Measurements from ENCODE around the gene RASGRP4. TPM values are rescaled to one million over a fixed set of nuclear protein-coding genes. Genes with fewer than 3 reads are reported as not detected.
A peak's percentile ranks its signal among the peaks of the same experiment; 100 is the strongest.

Gene RASGRP4
- total RNA-seq, 1 donor from 2014 or later: not detected

DNA sequence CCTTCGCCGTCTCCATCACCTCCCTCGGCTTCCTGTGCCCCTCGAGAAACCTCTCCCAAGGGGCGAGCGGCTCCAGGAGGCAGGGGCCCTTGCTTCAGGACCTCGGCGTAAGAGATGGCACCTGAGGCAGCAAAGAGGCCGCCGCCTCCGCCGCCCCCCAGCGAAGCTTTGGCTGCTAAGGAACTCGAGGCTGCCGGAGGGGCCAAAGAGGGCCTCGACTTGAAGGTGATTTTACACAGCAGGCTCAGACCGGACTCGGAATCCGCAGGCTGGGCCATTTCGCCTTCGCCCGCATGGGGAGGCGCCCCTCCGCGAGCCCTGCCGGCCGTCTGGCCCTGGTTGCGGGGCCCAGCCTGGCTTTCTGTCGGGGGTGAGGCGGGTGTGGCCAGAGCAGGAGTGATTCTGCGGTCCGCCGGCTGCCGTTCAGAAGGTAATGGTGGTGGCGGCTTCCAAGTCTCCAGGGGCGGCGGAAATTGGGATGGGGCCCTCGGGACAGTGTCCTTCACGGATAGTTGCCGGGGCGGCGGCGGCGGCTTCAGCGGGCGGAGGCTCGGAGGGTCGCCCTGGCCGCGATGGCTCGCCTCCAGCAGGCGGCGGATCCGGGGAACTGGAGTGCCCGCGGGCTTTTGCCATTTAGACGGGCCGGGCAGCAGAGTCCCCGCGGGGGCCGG is 39.6 kb downstream of the RASGRP4 start:
- H3K27ac Mint-ChIP-seq (ENCODE audit: unreplicated experiment): no peak overlapping the region
- H3K4me1 Mint-ChIP-seq (ENCODE audit: low read depth): peaks cover 20% of the 10 kb centered on the region
- no peaks in the 10 kb centered on the region for H3K9me3 Mint-ChIP-seq (ENCODE audit: low read depth)
- DNase-seq (ENCODE audit: low spot score): no peak
- peaks cover 11% of the 10 kb centered on the region for H3K36me3 Mint-ChIP-seq (ENCODE audit: low read depth)
- no peak overlapping the region for H3K4me3 Mint-ChIP-seq (ENCODE audit: unreplicated experiment)
- TF ChIP-seq, protein P1, sequence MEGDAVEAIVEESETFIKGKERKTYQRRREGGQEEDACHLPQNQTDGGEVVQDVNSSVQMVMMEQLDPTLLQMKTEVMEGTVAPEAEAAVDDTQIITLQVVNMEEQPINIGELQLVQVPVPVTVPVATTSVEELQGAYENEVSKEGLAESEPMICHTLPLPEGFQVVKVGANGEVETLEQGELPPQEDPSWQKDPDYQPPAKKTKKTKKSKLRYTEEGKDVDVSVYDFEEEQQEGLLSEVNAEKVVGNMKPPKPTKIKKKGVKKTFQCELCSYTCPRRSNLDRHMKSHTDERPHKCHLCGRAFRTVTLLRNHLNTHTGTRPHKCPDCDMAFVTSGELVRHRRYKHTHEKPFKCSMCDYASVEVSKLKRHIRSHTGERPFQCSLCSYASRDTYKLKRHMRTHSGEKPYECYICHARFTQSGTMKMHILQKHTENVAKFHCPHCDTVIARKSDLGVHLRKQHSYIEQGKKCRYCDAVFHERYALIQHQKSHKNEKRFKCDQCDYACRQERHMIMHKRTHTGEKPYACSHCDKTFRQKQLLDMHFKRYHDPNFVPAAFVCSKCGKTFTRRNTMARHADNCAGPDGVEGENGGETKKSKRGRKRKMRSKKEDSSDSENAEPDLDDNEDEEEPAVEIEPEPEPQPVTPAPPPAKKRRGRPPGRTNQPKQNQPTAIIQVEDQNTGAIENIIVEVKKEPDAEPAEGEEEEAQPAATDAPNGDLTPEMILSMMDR (IDR thresholded peaks at IDR 0.05): no peak
- no peaks in the 10 kb centered on the region for H3K27me3 Mint-ChIP-seq (ENCODE audit: low read depth)

DNA sequence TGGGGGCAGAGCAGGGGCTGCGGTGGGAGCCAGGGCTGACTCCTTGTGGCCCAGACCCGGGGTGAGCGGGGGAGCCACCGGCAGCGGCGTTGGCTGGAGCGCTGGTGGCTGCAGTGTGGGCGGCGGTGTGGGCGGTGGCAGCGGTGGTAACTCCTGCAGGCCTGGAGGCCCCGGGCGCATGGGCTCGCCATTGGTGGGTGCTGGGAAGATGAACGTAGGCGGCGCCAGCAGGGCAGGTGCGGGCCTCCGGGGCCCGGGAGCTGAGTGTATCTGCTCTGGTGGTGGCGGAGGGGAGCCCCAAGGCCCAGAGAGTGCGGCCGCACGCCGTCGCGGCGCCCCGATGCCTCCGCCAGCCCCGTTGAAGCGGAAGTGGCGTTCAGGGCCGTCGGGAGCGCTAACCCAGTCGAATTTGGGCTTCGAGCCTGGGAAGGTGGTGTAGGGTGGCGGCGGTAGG is 40.2 kb downstream of the RASGRP4 start:
- Mint-ChIP-seq H3K4me3 (ENCODE audit: unreplicated experiment) (no peak overlapping the region), H3K36me3 (ENCODE audit: low read depth) (peaks cover 14% of the 10 kb centered on the region), H3K4me1 (ENCODE audit: low read depth) (peaks cover 20% of the 10 kb centered on the region), H3K9me3 (ENCODE audit: low read depth) (no peaks in the 10 kb centered on the region), H3K27me3 (ENCODE audit: low read depth) (no peaks in the 10 kb centered on the region), H3K27ac (ENCODE audit: unreplicated experiment) (no peak overlapping the region)
- TF ChIP-seq, protein P1 (IDR thresholded peaks at IDR 0.05): no peak
- DNase-seq (ENCODE audit: low spot score): no peak

- H3K27me3 Mint-ChIP-seq (ENCODE audit: low read depth): no peaks in the 10 kb centered on the region
- H3K4me3 Mint-ChIP-seq (ENCODE audit: unreplicated experiment): no peak overlapping the region
- no peak overlapping the region for H3K27ac Mint-ChIP-seq (ENCODE audit: unreplicated experiment)
- H3K4me1 Mint-ChIP-seq (ENCODE audit: low read depth): peaks cover 18% of the 10 kb centered on the region
- TF ChIP-seq, protein P1 (IDR thresholded peaks at IDR 0.05): no peak
- H3K9me3 Mint-ChIP-seq (ENCODE audit: low read depth): no peaks in the 10 kb centered on the region
- peaks cover 16% of the 10 kb centered on the region for H3K36me3 Mint-ChIP-seq (ENCODE audit: low read depth)
- DNase-seq (ENCODE audit: low spot score): no peak
Observed at GRCh38 chr19:38385057-38385803, 40.8 kb downstream of the RASGRP4 start.

DNA sequence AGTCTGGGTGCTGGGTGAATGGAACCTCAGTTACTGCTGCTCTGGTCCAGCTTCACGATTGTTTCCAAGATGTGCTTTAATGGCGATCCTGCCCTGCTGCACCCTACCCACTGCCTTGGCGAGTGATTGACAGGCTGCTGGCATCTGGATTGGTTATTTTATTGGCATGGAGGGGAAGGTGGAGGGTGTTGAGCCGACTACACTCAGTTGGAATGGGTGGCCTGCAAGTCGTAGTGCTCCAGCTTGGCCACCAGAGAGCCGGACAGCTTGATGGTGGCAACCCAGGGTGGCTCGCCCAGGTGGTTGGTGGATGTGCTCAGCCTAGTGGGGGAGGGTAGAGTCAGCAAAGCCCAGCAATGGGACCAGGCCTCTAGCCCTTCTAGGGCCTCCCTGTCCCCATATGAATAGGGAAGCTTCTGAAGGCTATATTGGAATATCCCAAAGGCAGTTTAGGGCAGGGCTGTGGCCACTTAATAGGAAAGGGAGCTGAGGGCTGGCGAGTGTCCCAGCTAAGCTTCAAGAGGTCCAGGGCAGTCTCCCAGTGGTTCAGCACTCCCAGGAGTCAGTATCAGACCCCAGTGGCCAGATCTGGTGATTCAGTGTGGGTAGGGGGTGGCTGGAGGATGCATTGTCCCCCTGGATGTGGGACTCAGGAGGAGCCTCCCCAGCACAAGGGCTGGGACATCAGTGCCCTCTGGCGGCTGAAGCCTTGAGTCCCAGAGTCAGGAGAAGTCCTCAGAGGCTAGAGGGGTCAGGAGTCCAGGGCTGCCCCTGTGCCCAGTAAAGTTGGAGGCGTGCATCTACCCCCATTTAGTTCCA is 41.6 kb downstream of the RASGRP4 start:
- H3K27me3 Mint-ChIP-seq (ENCODE audit: low read depth): no peaks in the 10 kb centered on the region
- H3K27ac Mint-ChIP-seq (ENCODE audit: unreplicated experiment): no peak overlapping the region
- DNase-seq (ENCODE audit: low spot score): no peak
- no peaks in the 10 kb centered on the region for H3K9me3 Mint-ChIP-seq (ENCODE audit: low read depth)
- TF ChIP-seq, protein P1 (IDR thresholded peaks at IDR 0.05): peak; percentile 47
- no peak overlapping the region for H3K4me3 Mint-ChIP-seq (ENCODE audit: unreplicated experiment)
- H3K4me1 Mint-ChIP-seq (ENCODE audit: low read depth): peaks cover 11% of the 10 kb centered on the region
- H3K36me3 Mint-ChIP-seq (ENCODE audit: low read depth): peaks cover 19% of the 10 kb centered on the region

DNA sequence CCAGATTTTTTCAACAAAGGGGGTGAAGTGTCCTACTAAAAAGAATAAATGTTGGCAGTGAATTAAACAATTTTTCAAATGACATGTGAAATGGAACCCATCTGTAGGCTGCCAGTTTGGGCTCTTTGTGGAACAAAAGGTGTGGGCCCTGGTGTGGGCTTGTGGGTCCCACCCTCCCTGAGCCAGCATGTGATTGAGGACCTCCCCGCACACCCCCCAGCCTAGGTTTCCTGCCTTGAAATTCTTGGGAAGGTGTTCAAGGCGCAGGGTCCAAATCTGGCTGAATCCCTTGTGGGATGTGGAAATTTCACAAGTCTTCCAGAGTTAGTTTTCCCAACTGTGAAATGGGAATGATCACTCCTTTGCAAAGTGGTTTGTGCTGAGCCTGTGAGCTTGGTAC is 42.3 kb downstream of the RASGRP4 start:
- Mint-ChIP-seq H3K27ac (ENCODE audit: unreplicated experiment) (no peak overlapping the region), H3K4me3 (ENCODE audit: unreplicated experiment) (no peak overlapping the region), H3K27me3 (ENCODE audit: low read depth) (no peaks in the 10 kb centered on the region), H3K36me3 (ENCODE audit: low read depth) (peaks cover 21% of the 10 kb centered on the region), H3K9me3 (ENCODE audit: low read depth) (no peaks in the 10 kb centered on the region), H3K4me1 (ENCODE audit: low read depth) (peaks cover 9% of the 10 kb centered on the region)
- TF ChIP-seq, protein P1 (IDR thresholded peaks at IDR 0.05): no peak
- DNase-seq (ENCODE audit: low spot score): no peak
